ENCODE data around the gene IFNG-AS1.

Gene IFNG-AS1

GRCh38 chr12:68037616-68038255, 48.5 kb downstream of the IFNG-AS1 start:
- DNase-seq (ENCODE audit: low read depth) = no peak

GRCh38 chr12:68038650-68039049, 49.4 kb downstream of the IFNG-AS1 start:
- no peak for DNase-seq (ENCODE audit: low read depth)

DNA sequence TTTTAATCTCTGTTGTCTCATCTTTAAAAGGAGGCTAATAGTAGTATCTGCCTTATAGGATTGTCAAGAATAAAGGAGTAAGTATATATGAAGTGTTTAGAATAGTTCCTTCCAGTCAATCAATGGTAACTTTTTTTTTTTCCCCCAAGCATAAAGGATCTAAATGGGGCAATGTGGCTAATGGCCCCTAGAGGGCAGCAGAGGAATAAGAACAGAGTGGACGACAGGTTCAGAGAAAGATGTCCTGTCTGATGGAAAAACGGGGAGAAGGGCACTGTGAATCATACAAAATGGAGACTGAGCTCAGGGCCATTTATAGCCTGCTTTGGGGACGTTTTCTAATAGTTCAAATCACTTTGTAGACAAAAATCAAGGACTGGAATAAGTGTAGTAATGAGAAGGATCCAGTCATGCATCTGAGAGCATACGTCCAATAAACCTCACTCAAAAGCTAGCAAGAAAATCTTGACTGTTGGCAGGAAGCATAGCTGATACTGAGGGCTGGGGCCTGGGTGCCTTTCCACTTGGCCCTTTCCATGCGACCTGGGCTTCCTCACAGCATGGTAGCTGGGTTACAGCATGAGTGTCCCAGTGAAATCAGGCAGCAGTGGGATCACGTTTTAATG, 51.3 kb downstream of the IFNG-AS1 start:
- peak; percentile 55 for DNase-seq (ENCODE audit: low read depth)

- DNase-seq (ENCODE audit: low read depth) = no peak
Observed at GRCh38 chr12:68042212-68042699, 53.0 kb downstream of the IFNG-AS1 start.

- DNase-seq (ENCODE audit: low read depth) = no peak
Observed at GRCh38 chr12:68043435-68043834, 54.2 kb downstream of the IFNG-AS1 start.

- DNase-seq (ENCODE audit: low read depth) = no peak
Observed at GRCh38 chr12:68048648-68049297, 59.5 kb downstream of the IFNG-AS1 start.

GRCh38 chr12:68056300-68056699, 67.1 kb downstream of the IFNG-AS1 start:
- no peak for DNase-seq (ENCODE audit: low read depth)

DNA sequence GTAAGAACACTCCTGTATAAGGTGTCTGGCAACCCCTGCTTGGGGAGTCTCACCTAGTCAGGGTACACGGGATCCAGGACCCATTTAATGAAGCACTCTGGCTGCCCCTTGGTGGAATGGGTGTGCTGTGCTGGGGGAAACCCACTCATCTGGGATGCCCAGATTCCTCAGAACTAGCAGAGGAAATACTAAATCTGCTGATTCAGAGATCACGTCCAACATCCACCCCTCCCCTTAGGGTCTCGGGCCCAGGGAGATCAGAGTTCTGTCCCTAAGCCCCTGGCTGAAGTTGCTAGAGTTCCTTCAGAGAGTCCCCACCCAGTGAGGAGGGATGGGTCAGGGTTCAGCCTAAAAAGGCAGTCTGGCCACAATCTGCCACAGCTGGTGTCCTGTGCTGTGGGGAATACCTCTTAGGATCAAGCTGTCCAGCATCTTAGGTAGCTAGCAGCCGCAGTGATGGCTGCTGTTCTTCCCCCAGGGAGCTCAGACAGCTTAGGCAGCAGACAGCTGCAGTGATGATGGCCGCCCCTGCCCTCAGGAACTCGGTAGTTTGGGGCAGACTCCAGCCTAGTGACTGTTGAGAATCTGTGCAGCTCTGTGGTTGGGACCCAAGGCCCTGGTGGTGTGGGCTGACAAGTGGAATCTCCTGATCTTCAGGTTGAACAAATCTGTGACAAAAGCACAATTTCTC, 74.8 kb downstream of the IFNG-AS1 start:
- DNase-seq (ENCODE audit: low read depth) = no peak

- no peak for DNase-seq (ENCODE audit: low read depth)
Observed at GRCh38 chr12:68065163-68065562, 75.9 kb downstream of the IFNG-AS1 start.

DNA sequence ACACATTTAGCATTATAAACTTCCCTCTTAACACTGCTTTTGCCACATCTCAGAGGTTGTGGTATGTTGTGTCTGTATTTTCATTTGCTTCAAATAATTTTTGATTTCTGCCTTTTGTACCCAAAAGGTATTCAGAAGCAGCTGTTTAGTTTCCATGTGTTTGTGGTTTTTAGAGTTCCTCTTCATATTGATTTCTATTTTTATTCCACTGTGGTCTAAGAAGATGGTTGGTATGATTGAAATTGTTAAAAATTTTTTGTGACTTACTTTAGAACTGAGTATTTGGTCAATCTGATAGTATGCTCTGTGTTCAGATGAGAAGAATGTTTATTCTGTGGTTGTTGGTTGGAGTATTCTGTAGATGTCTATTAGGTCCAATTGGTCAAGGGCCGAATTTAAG, 76.4 kb downstream of the IFNG-AS1 start:
- no peak for DNase-seq (ENCODE audit: low read depth)

DNA sequence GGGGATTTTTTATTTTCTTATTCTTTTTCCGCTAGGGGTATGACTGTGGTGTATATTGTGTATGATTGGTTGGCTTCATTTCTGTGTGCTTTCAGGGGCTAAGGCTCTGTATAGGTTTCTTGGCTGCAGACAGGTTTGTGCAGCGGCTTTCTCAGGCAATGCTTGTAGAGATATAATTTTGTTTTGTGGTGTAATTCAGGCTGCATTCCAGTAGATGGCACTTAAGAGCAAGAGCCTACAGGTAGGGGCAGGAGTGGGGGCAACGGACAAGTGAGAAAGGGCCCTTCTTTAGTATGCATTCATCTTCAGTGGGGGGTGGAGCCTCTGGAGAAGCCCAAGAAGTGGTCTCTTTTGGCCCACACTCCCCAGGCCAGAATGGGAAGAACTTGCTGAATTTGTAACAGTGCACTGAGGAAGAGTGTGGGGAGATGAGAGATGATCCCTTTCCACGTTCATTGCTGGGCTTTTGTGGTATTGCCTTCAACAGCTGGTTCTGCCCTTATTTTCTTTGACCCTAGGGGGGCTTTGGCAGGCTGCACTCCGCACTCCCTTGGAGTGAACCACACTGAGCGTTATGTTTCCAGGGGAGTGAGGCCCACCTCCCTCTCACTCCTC, 78.6 kb downstream of the IFNG-AS1 start:
- DNase-seq (ENCODE audit: low read depth) = no peak

DNA sequence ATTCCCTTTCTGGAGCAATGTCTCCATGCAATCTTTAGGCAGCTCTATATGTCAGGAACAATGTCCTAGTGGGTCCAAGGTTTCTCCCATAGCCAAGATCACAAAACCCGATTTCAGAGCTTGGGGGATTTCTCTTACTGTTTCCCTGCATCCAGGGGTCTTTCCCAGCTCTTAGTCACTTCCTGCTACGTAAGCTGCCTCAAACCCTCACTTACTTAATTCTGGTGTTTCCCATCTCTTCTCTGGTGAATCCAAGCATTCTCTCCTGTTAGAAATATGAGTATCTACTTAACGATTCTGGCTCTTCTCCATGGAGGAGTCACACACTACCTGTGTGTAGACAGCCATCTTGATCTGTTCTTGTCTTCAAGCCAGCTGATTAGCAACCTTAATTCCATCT, 80.0 kb downstream of the IFNG-AS1 start:
- DNase-seq (ENCODE audit: low read depth) = no peak
